Prostate gland (tissue), 2 donors: ENCODE results near the gene KCNN3.

Source experiments
- CTCF ChIP-seq, 4 experiments: fragments of 200-600 bp in 2 of 4; fragments of 450-650 bp in 2 of 4; sonication (generic) in 2 of 4; IDR thresholded peaks; 1 replicate in 3 of 4; 2 replicates in 1 of 4; pipeline ENCODE4 v1.5.1; 2016 to 2019; ENCODE audit warnings: antibody characterized with exemption in 4 of 4, mild to moderate bottlenecking in 2 of 4, moderate library complexity in 2 of 4
- POLR2A ChIP-seq: fragments of 450-650 bp; IDR thresholded peaks from one replicate; pipeline ENCODE4 v1.6.1; 2016; ENCODE audit warnings: antibody characterized with exemption, mild to moderate bottlenecking
- POLR2AphosphoS5 ChIP-seq: sonication (generic); formaldehyde crosslinking; IDR thresholded peaks from one replicate; pipeline ENCODE4 v1.6.1; 2017; ENCODE audit warnings: antibody characterized with exemption

- TF ChIP-seq CTCF (IDR thresholded peaks at IDR 0.05): peak; percentile 57 to 91 (median 78)
- no peak for TF ChIP-seq POLR2A
- peak; percentile 26 for TF ChIP-seq POLR2AphosphoS5
These were observed 109.6 kb downstream of the KCNN3 start for GRCh38 chr1:154760469-154760933.
